ENCODE measurements around the gene CENPM. TPM values are rescaled to one million over a fixed set of nuclear protein-coding genes. Genes with fewer than 3 reads are reported as not detected.

Gene CENPM
- total RNA-seq, 2 donors from 2014 or later, result 10.3 to 10.8 TPM

GRCh38 chr22:41934284-41935014 is 12.5 kb downstream of the CENPM start:
- H3K4me3 ChIP-seq, result no peak overlapping the region
- TF ChIP-seq CTCF (IDR thresholded peaks at IDR 0.05), result no peak
- no peak for TF ChIP-seq POLR2A (IDR thresholded peaks at IDR 0.05)
- no peak for TF ChIP-seq POLR2AphosphoS5 (IDR thresholded peaks at IDR 0.05)
- no peaks in the 10 kb centered on the region for H3K9me3 ChIP-seq
- intact Hi-C loops (cut with DNase I), result no loop called here
- H3K27ac ChIP-seq, result no peak overlapping the region
- H3K27me3 ChIP-seq (replicated peaks; ENCODE audit: insufficient read depth), result no peaks in the 10 kb centered on the region
- WGBS, result 99% methylated on average over 17 of the region's 17 CpGs
- no peaks in the 10 kb centered on the region for H3K4me1 ChIP-seq (replicated peaks)
- no peak for DNase-seq (ENCODE audit: low spot score)
- no peaks in the 10 kb centered on the region for H3K36me3 ChIP-seq

GRCh38 chr22:41933411-41934177 is 13.4 kb downstream of the CENPM start:
- H3K27ac ChIP-seq, result no peak overlapping the region
- H3K4me1 ChIP-seq (replicated peaks), result no peaks in the 10 kb centered on the region
- no peaks in the 10 kb centered on the region for H3K27me3 ChIP-seq (replicated peaks; ENCODE audit: insufficient read depth)
- H3K4me3 ChIP-seq, result no peak overlapping the region
- TF ChIP-seq POLR2AphosphoS5 (IDR thresholded peaks at IDR 0.05) (no peak), POLR2A (IDR thresholded peaks at IDR 0.05) (no peak), CTCF (IDR thresholded peaks at IDR 0.05) (no peak)
- no peak for DNase-seq (ENCODE audit: low spot score)
- 78% methylated on average over 15 of the region's 16 CpGs for WGBS
- H3K9me3 ChIP-seq, result no peaks in the 10 kb centered on the region
- intact Hi-C loops (cut with DNase I), result no loop called here
- no peaks in the 10 kb centered on the region for H3K36me3 ChIP-seq

- Histone ChIP-seq H3K36me3 (no peaks in the 10 kb centered on the region), H3K4me3 (no peak overlapping the region), H3K27ac (no peak overlapping the region), H3K9me3 (no peaks in the 10 kb centered on the region), H3K27me3 (replicated peaks; ENCODE audit: insufficient read depth) (no peaks in the 10 kb centered on the region), H3K4me1 (replicated peaks) (no peaks in the 10 kb centered on the region)
- intact Hi-C loops (cut with DNase I), result no loop called here
- TF ChIP-seq CTCF (IDR thresholded peaks at IDR 0.05), result no peak
- TF ChIP-seq POLR2A (IDR thresholded peaks at IDR 0.05), result no peak
- TF ChIP-seq POLR2AphosphoS5 (IDR thresholded peaks at IDR 0.05), result no peak
- WGBS, result 94% methylated on average over 9 of the region's 12 CpGs
- no peak for DNase-seq (ENCODE audit: low spot score)
These were observed 14.6 kb downstream of the CENPM start for GRCh38 chr22:41932353-41932752.

- 80% methylated on average over 10 of the region's 10 CpGs for WGBS
- Histone ChIP-seq H3K4me3 (no peak overlapping the region), H3K4me1 (replicated peaks) (no peaks in the 10 kb centered on the region), H3K27ac (no peak overlapping the region), H3K27me3 (replicated peaks; ENCODE audit: insufficient read depth) (no peaks in the 10 kb centered on the region), H3K9me3 (no peaks in the 10 kb centered on the region), H3K36me3 (no peaks in the 10 kb centered on the region)
- DNase-seq (ENCODE audit: low spot score), result no peak
- TF ChIP-seq POLR2A (IDR thresholded peaks at IDR 0.05), result no peak
- no peak for TF ChIP-seq CTCF (IDR thresholded peaks at IDR 0.05)
- TF ChIP-seq POLR2AphosphoS5 (IDR thresholded peaks at IDR 0.05), result no peak
- intact Hi-C loops (cut with DNase I), result no loop called here
These were observed 15.2 kb downstream of the CENPM start for GRCh38 chr22:41931701-41932269.

Measured in prostate gland (tissue), 2 donors.